HG02642 (cell line): ENCODE measurements around the gene CSPG4.
"Not testable (repeated sequence)": the region's sequence is repeated elsewhere in the genome, so short reads cannot be mapped to it uniquely, and the experiment has no call there.

Source experiments
- ATAC-seq: cut with Tn5 transposase; IDR thresholded peaks from one replicate; pipeline ENCODE4 v1.9.1; 2021; ENCODE audit warnings: mild to moderate bottlenecking; ENCODE audit not compliant: unreplicated experiment, poor library complexity

The CSPG4 gene

DNA sequence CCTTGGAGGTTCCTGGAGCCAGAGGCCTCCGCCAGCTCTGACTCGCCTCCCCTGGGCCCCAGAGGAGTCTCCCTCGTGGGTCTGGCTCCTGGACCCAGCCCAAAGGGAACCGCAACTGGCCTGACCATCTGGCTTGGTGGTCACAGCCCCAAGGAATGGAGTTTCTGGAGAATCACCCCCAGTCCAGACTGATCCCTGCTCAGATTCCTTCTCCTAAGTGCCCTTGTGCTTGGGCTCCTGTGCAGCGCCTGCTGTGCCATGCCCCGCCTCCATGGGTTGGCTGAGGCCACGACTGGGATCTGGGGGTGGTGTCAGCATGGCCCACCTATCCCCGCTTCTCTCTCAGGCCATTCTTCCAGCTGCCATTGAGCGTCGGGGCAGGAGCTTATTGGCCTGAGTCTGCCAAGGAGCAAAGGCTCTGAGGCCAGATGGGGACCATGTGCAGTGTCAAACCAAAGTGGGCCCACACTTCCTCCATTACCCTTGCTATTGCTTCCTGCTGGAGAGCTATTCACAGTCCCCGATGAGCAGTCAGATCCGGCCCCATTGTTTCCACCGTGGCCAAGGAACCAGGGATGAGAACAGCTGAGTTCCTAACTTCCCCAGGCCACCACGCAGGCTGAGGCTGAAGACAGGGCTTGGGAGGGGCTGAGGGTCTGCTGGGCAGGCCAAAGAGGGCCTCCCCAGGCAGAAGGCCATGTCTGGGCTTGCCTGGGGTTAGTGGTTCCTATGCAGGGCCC, 19.0 kb downstream of the CSPG4 start:
- ATAC-seq = no peak

DNA sequence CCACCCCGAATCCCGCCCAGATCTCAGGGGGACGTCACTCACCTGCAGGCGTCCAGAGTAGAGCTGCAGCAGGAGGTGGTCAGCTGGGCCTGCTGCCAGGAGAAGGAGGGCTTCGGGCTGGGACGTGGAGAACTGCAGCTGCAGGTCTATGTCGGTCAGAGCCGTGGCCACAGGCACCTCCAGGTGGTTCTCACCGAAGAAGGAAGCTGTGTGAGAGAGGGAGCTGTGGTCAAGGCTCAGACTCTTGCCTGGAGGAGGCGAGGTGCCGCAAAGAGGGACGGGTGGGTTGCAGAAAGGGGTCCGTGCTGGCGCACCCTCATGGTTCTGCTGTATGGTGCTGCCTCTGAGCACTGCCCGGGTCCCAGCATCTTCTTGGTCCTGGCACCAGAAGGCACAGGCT, 19.6 kb downstream of the CSPG4 start:
- ATAC-seq = not testable (repeated sequence)

- ATAC-seq = not testable (repeated sequence)
These were observed 20.3 kb downstream of the CSPG4 start for GRCh38 chr15:75692311-75692710.

DNA sequence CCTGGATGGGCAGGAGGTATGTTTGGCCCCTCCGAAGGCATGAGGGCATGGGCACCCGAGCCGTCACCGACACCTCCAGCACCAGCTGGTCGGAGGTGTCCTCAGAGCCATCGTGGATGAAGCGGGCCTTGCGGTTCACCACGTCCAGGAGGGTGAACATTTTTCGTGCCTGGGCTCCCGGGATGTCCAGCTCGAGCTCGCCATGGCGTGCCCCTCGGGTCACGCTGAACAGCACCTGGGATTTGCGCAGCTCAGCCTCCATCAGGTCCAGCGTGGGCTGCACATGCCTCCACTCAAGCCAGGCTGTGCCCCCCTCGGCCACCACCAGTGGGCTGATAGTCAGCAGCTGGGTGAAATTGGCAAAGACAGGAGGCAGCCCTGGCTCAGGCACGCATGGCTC, 23.2 kb downstream of the CSPG4 start:
- not testable (repeated sequence) for ATAC-seq

DNA sequence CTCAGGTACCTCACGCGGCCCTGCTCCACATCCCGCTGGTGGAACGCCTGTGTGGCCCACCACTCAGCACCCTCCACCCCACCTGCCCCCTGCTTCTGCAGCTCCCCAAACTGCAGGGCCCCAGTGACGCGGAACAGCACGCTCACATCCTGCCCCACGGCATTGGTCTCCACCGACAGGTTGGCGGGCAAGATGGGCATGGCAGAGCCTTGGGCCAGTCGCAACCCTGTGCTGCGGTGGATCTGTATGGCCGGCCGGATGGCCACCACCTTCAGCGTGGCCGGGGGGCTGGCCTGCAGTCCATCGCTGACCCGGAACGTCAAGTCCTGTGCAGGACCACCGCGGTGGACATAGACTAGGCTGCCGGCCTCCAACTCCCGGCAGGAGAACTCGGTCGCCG, 23.8 kb downstream of the CSPG4 start:
- ATAC-seq = no peak

- ATAC-seq = no peak
These were observed 24.4 kb downstream of the CSPG4 start for GRCh38 chr15:75688278-75688557.

- no peak for ATAC-seq
These were observed 25.0 kb downstream of the CSPG4 start for GRCh38 chr15:75687486-75688277.

DNA sequence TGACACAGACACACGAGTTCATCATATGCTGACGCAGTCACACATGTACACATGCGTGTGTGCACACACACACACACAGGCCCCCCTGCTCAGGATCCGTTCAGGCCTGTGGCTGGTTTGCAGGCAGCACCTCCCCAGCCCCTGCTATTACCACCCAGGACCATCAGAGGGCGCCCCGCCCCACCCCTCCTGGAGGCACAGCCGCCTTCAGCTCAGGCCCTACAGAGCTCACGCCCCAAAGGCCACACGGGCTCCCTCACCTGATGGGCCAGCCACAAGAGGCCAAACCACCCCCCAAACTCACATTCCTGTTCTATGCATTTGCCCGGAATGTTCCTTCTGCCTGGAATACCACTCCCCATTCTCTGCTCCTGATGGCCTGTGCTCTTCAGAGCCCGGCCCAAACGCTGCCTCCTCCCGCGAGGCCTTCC, 26.4 kb downstream of the CSPG4 start:
- ATAC-seq = not testable (repeated sequence)

DNA sequence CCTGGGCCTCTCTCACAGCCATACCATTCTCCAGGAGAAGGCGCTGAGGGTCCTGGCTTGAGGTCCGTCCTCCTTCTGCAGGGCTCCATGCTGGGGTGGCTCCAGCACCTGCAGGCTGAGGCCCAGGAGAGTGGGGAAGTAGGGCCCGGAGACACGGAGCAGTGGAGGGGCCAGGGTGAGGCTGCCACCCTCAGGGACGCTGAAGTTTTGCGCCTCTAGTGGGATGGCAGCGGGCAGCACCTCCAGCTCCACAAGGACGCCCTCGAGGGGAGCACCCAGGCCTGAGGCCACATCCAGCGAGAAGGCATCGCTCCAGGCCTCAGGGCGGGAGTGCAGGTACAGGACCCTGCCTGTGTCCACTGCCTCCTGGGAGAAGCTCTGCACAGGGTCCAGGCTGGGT, 27.5 kb downstream of the CSPG4 start:
- no peak for ATAC-seq

DNA sequence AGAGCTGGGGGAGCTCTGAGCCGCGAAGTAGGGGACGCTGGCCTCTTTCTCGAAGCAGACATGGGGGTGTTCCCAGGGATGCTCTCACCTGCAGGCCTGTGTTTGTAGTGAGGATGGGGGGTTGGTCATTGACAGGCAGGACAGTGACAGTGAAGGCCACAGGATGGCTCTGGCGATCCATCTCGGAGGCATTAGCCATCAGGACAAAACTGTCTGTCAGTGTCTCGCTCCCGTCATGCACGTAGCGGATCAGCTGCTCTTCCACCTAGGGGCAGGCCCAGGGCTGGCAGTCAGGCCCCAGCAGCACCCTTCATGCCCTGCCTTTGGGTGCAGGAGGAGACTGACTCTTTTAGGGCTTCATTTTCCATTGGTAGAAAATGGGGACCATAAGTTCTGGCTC, 28.0 kb downstream of the CSPG4 start:
- ATAC-seq = no peak

- ATAC-seq = not testable (repeated sequence)
These were observed 28.9 kb downstream of the CSPG4 start for GRCh38 chr15:75683646-75684312.

DNA sequence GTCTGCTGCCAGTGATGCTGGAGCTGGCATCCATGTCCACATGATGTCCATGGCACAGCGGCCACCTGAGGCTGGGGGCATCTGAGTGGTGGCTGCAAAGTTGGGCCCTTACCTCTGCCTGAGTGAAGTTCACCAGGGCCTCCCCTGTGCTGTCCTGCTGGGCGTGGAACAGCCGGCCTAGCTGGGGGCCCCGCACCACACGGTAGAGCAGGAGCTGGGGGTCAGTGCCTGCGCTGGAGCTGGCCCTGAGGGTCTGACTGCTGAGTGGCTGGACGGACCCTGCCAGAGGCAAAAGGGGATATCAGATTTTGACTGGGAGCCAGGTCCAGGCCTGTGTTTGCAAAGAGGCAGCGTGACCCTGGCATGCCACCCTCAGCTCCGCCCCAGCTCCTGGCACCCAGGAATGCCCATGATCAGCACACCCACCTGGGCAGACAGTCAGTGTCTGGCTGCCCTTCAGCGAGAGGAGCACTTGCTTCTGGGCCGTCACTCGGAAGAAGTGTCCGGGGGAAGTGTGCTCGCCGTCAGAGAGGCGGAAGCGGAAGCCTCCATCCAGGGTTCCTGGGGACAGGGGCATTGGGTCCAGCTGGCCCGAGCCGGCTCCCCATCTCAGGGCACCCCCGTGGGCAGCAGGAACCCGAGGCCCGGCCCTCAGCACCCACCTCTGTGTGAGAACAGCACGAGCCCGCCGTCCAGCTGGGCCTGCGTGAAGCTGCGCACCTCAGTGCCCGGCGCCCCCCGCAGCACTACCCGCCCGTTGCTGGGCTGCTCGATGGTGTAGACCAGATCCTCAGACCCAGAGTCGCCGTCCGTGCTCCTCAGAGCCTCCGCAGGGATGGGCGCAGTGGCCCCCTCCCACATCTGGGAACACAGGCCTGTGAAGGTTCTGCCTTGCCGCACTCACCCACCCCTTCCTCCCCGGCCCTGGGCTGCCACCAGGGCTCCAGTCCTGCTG, 30.2 kb downstream of the CSPG4 start:
- no peak for ATAC-seq

DNA sequence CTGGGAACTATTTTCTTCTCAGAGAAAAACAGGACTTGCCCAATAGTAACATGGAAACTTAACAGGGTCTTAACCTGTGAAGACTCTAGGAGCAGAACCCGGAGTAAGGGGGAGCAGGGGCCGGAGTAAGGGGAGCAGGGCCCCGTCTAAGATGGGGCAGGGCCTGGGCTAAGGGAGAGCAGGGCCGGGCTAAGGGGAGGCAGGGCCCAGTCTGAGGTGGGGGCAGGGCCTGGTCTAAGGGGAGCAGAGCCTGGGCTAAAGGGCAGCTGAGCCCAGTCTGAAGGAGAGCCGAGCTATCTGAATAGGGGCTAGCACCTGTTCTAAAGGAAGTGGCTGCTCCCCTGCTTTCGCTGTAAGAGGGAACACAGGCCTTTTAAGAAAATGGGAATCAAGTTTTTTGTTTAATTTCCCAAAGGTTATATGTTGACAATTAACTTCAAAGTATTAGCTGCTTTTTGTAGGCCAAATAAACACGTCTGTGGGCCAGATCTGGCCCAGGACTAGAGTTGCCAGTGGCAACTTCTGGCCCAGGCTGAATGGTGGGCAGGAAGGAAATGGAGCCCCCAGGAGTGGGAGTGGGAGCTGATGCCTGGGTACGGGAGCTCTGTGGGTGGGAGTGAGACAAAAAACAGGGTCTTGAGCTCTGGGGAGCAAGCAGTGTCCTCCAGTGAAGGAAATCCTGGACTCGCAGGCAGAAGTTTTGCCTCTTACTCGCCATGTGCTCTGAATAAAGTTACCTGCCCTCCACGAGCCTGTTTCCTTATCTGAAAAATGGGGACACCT, 32.5 kb downstream of the CSPG4 start:
- ATAC-seq = no peak

DNA sequence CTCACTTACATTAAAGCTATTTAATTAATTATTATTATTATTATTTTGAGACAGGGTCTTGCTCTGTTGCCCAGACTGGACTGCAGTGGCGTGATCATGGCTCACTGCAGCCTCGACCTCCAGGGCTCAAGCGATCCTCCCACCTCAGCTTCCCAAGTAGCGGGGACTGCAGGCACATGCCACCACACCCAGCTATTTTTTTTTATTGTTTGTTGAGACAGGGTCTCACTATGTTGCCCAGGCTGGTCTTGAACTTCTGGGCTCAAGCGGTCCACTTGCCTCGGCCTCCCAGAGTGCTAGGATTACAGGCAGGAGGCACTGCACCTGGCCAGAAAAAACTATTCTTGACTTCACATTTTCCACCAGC, 34.3 kb downstream of the CSPG4 start:
- ATAC-seq = not testable (repeated sequence)

DNA sequence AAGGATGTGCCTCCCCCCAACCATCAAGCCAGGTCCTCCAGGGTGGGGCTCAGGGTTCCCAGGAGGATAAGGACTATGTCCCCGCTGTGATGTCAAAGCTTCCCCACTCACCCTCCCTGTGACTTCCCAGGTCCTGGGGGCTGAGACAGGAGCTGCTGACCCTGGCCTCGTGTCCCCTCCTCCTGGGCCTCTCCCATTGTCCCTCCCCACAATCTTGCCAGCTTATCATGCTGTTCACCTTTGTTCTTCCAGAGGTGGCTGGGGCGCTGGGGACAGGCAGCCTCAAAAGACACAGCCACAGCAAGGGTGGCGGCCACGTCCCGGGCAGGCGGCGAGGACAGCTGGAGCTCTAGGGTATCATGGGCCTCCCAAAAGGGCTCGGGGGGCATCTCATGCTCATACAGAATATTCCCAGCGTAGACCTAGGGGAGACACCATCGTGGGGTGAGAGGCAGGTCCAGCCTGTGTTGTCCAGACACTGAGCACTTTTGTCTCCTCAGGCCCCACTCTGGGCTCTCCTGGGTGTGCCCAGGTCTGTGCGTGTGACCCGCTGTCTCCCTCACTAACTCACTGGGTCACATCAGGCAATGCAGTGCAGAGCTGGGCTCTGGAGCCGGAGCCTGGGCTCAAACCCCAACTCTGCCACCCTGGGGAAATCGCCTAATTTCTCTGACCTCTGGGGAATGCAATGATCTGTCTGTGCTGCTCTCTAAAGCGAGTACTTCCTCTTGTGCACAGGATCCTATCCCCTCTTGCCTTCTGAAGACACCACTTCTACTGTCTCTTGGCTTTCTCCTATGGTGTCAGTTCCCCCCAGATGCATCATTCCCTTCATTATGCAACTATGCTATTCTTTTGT, 35.0 kb downstream of the CSPG4 start:
- no peak for ATAC-seq

GRCh38 chr15:75676688-75677464, 35.8 kb downstream of the CSPG4 start:
- no peak for ATAC-seq

- ATAC-seq = no peak
These were observed 36.9 kb downstream of the CSPG4 start for GRCh38 chr15:75675579-75676404.
